PC-9 (cell line): ENCODE results near the gene PTPRT. TPM values are rescaled to one million over a fixed set of nuclear protein-coding genes. Genes with fewer than 3 reads are reported as not detected.

Source experiments
- BruUV-seq: library from RNA; stranded (reverse); fragments of 400-500 nt; replicated peaks from 2 replicates; lab custom pipeline; 2021; lab: Mats Ljungman, UMichigan
- CTCF ChIA-PET: fragments of 300-600 bp; sonication (Branson Sonifier 250); formaldehyde crosslinking; loops from one replicate; lab custom pipeline; 2022; ENCODE audit warnings: antibody characterized with exemption; lab: Charles Lee
- POLR2A ChIA-PET: fragments of 300-600 bp; sonication (Branson Sonifier 250); formaldehyde crosslinking; loops from one replicate; lab custom pipeline; 2022; ENCODE audit warnings: antibody characterized with exemption; ENCODE audit not compliant: unreplicated experiment; lab: Charles Lee
- DNase-seq, 2 experiments: peaks; one replicate each; pipeline versions ENCODE4 v3.0.0 to v3.0.0-alpha.2; 2015 to 2022; ENCODE audit warnings: mixed read lengths in 1 of 2
- H2AFZ ChIP-seq: fragments of 200-600 bp; sonication (generic); 2 replicates; pipeline ENCODE4 v1.8.1; 2017; ENCODE audit warnings: antibody characterized with exemption
- H3F3A ChIP-seq: fragments of 200-600 bp; sonication (generic); 2 replicates; pipeline ENCODE4 v1.8.1; 2017; ENCODE audit warnings: antibody characterized with exemption, mild to moderate bottlenecking, low read depth; ENCODE audit not compliant: insufficient read depth
- H3K27ac ChIP-seq: fragments of 200-600 bp; sonication (generic); 2 replicates; pipeline ENCODE4 v1.6.1; 2016; ENCODE audit warnings: mixed run types
- H3K27me3 ChIP-seq: fragments of 200-600 bp; sonication (generic); 2 replicates; pipeline ENCODE4 v1.6.1; 2016; ENCODE audit warnings: low read depth, mixed run types; ENCODE audit not compliant: insufficient read depth
- H3K36me3 ChIP-seq: fragments of 200-600 bp; sonication (generic); 2 replicates; pipeline ENCODE4 v1.6.1; 2016; ENCODE audit warnings: low read depth, mixed run types
- H3K4me1 ChIP-seq: fragments of 200-600 bp; sonication (generic); replicated peaks from 2 replicates; pipeline ENCODE4 v1.6.1; 2016; ENCODE audit warnings: mixed run types; ENCODE audit not compliant: insufficient read depth
- H3K4me2 ChIP-seq: fragments of 200-600 bp; sonication (generic); 2 replicates; pipeline ENCODE4 v1.6.1; 2017; ENCODE audit warnings: mixed run types
- H3K4me3 ChIP-seq: fragments of 200-600 bp; sonication (generic); 2 replicates; pipeline ENCODE4 v1.6.1; 2016; ENCODE audit warnings: mixed run types
- H3K79me2 ChIP-seq: fragments of 200-600 bp; sonication (generic); 2 replicates; pipeline ENCODE4 v1.6.1; 2017; ENCODE audit warnings: low read depth, mixed run types
- H3K9me2 ChIP-seq: fragments of 200-600 bp; sonication (generic); 2 replicates; pipeline ENCODE4 v1.8.1; 2017; ENCODE audit warnings: mild to moderate bottlenecking; ENCODE audit not compliant: insufficient read depth
- H3K9me3 ChIP-seq: fragments of 200-600 bp; sonication (generic); 2 replicates; pipeline ENCODE4 v1.8.1; 2016; ENCODE audit warnings: low read depth; ENCODE audit not compliant: insufficient read depth
- H4K20me1 ChIP-seq: fragments of 200-600 bp; sonication (generic); 2 replicates; pipeline ENCODE4 v1.8.1; 2017; ENCODE audit not compliant: insufficient read depth
- CTCF ChIP-seq: fragments of 200-600 bp; sonication (generic); conservative IDR thresholded peaks from 2 replicates; pipeline ENCODE4 v1.6.1; 2017; ENCODE audit warnings: mixed run types, antibody characterized with exemption, mild to moderate bottlenecking, moderate library complexity
- EZH2 ChIP-seq: fragments of 200-600 bp; sonication (generic); IDR thresholded peaks from 2 replicates; pipeline ENCODE4 v1.8.0; 2017; ENCODE audit warnings: antibody characterized with exemption, low read depth
- intact Hi-C: fragments of 100-400 bp; cut with micrococcal nuclease; formaldehyde crosslinking; loops from one replicate; pipeline ENCODE4 v1.10.0; 2022; ENCODE audit not compliant: unreplicated experiment
- total RNA-seq: library from RNA; stranded (reverse); gene quantifications from 2 replicates; pipeline ENCODE4 v1.2.3, GENCODE V29; 2021

The PTPRT gene
- total RNA-seq, 1 experiment from 2014 or later, result not detected

- Histone ChIP-seq H3K4me2 (no peak overlapping the region), H3F3A (no peaks in the 10 kb centered on the region), H3K4me1 (no peaks in the 10 kb centered on the region), H3K9me3 (no peaks in the 10 kb centered on the region), H4K20me1 (no peaks in the 10 kb centered on the region), H3K36me3 (no peaks in the 10 kb centered on the region), H3K27ac (no peak overlapping the region), H3K27me3 (peaks cover 15% of the 10 kb centered on the region), H3K9me2 (no peaks in the 10 kb centered on the region), H3K4me3 (no peak overlapping the region), H2AFZ (no peak overlapping the region), H3K79me2 (no peaks in the 10 kb centered on the region)
- ChIA-PET POLR2A (no interaction called here), CTCF (no interaction called here)
- BruUV-seq, result no TSS peak
- DNase-seq, result no peak
- intact Hi-C loops, result no loop called here
- TF ChIP-seq EZH2, result no peak
- no peak for TF ChIP-seq CTCF
Observed at GRCh38 chr20:43023836-43024235, 165.9 kb downstream of the PTPRT start.

GRCh38 chr20:43022568-43022967 is 167.1 kb downstream of the PTPRT start:
- DNase-seq, result no peak
- Histone ChIP-seq H3K4me1 (no peaks in the 10 kb centered on the region), H3K27ac (no peak overlapping the region), H3K79me2 (no peaks in the 10 kb centered on the region), H2AFZ (no peak overlapping the region), H3K4me3 (no peak overlapping the region), H3K4me2 (no peak overlapping the region), H3F3A (no peaks in the 10 kb centered on the region), H3K27me3 (peaks cover 16% of the 10 kb centered on the region), H3K36me3 (no peaks in the 10 kb centered on the region), H3K9me3 (no peaks in the 10 kb centered on the region), H3K9me2 (no peaks in the 10 kb centered on the region), H4K20me1 (no peaks in the 10 kb centered on the region)
- BruUV-seq, result no TSS peak
- no peak for TF ChIP-seq EZH2
- TF ChIP-seq CTCF, result no peak
- intact Hi-C loops, result no loop called here
- ChIA-PET POLR2A (no interaction called here), CTCF (no interaction called here)

GRCh38 chr20:43022081-43022480 is 167.6 kb downstream of the PTPRT start:
- no peak for DNase-seq
- ChIA-PET CTCF (no interaction called here), POLR2A (no interaction called here)
- no peaks in the 10 kb centered on the region for H3K9me2 ChIP-seq
- H3K27ac ChIP-seq, result no peak overlapping the region
- H3K79me2 ChIP-seq, result no peaks in the 10 kb centered on the region
- peaks cover 15% of the 10 kb centered on the region; the same call in 1 of the 2 replicates for H3K27me3 ChIP-seq
- no peaks in the 10 kb centered on the region for H3K9me3 ChIP-seq
- no TSS peak for BruUV-seq
- no peaks in the 10 kb centered on the region for H4K20me1 ChIP-seq
- no peaks in the 10 kb centered on the region for H3F3A ChIP-seq
- no peaks in the 10 kb centered on the region for H3K4me1 ChIP-seq
- H2AFZ ChIP-seq, result no peak overlapping the region
- H3K4me3 ChIP-seq, result no peak overlapping the region
- no peaks in the 10 kb centered on the region for H3K36me3 ChIP-seq
- no peak overlapping the region for H3K4me2 ChIP-seq
- intact Hi-C loops, result no loop called here
- TF ChIP-seq EZH2, result no peak
- no peak for TF ChIP-seq CTCF
